Choroid plexus epithelial cell (primary cell): ENCODE results near the gene UNC5B.

Source experiments
- DNase-seq: peaks from one replicate; pipeline ENCODE4 v3.0.0-alpha.2; 2010; ENCODE audit warnings: low read depth
- H3K4me3 ChIP-seq: 2 replicates; pipeline ENCODE4 v1.5.1; 2011; ENCODE audit warnings: low read depth, mild to moderate bottlenecking, control low read depth, low read length, moderate library complexity
- CTCF ChIP-seq: conservative IDR thresholded peaks from 2 replicates; pipeline ENCODE4 v1.5.1; 2011; ENCODE audit warnings: low read depth, mild to moderate bottlenecking, control low read depth, inconsistent platforms, low read length, moderate library complexity

The UNC5B gene

GRCh38 chr10:71345694-71346093, 133.3 kb downstream of the UNC5B start:
- no peak overlapping the region for H3K4me3 ChIP-seq
- no peak for TF ChIP-seq CTCF
- DNase-seq: no peak

- H3K4me3 ChIP-seq: no peak overlapping the region
- no peak for TF ChIP-seq CTCF
- DNase-seq: no peak
Observed at GRCh38 chr10:71346731-71347130, 134.4 kb downstream of the UNC5B start.

- no peak for DNase-seq
- no peak overlapping the region for H3K4me3 ChIP-seq
- no peak for TF ChIP-seq CTCF
Observed at GRCh38 chr10:71347587-71348395, 135.4 kb downstream of the UNC5B start.

- no peak for TF ChIP-seq CTCF
- no peak overlapping the region for H3K4me3 ChIP-seq
- no peak for DNase-seq
Observed at GRCh38 chr10:71348850-71349249, 136.5 kb downstream of the UNC5B start.

- H3K4me3 ChIP-seq: no peak overlapping the region
- DNase-seq: no peak
- TF ChIP-seq CTCF: no peak
Observed at GRCh38 chr10:71349406-71349805, 137.0 kb downstream of the UNC5B start.

GRCh38 chr10:71351087-71351486, 138.7 kb downstream of the UNC5B start:
- TF ChIP-seq CTCF: no peak
- DNase-seq: no peak

More at GRCh38 chr10:71351087-71351486, 138.7 kb downstream of the UNC5B start:
- H3K4me3 ChIP-seq: no peak overlapping the region
